AG10803 (cell line): Measurements from ENCODE around the gene VANGL2.

ENCODE experiments used
- DNase-seq: peaks from one replicate; pipeline ENCODE4 v3.0.0; 2010; ENCODE audit warnings: low read depth
- H3K4me3 ChIP-seq: 2 replicates; pipeline ENCODE4 v1.5.1; 2011; ENCODE audit warnings: mild to moderate bottlenecking, low read length, control low read depth
- CTCF ChIP-seq: conservative IDR thresholded peaks from 2 replicates; pipeline ENCODE4 v1.5.1; 2011; ENCODE audit warnings: mild to moderate bottlenecking, low read length, control low read depth, inconsistent platforms

The VANGL2 gene

GRCh38 chr1:160474392-160475242, 74.3 kb downstream of the VANGL2 start:
- DNase-seq = no peak
- TF ChIP-seq CTCF = no peak
- H3K4me3 ChIP-seq = no peak overlapping the region
